ENCODE results near the gene XAF1. TPM values are rescaled to one million over a fixed set of nuclear protein-coding genes. Genes with fewer than 3 reads are reported as not detected.
"Not testable (repeated sequence)": the region's sequence is repeated elsewhere in the genome, so short reads cannot be mapped to it uniquely, and the experiment has no call there.

Gene XAF1
- total RNA-seq, 6 experiments from 2014 or later = 3.0 to 4.6 (median 3.7) TPM

- no peaks in the 10 kb centered on the region for H3K4me1 Mint-ChIP-seq (ENCODE audit: low read depth)
- TF ChIP-seq CTCF (IDR thresholded peaks at IDR 0.05) = no peak
- H3K27me3 Mint-ChIP-seq (ENCODE audit: insufficient read depth) = peaks cover 19% of the 10 kb centered on the region
- DNase-seq = no peak
- no peak overlapping the region for H3K27ac Mint-ChIP-seq
- no peaks in the 10 kb centered on the region for H3K9me3 Mint-ChIP-seq
- no peak overlapping the region for H3K4me3 Mint-ChIP-seq
- H3K36me3 Mint-ChIP-seq (ENCODE audit: low read depth) = no peaks in the 10 kb centered on the region
These were observed 26.3 kb upstream of the XAF1 start for GRCh38 chr17:6729531-6729930.

- H3K4me1 Mint-ChIP-seq (ENCODE audit: low read depth); H3K4me3 Mint-ChIP-seq; H3K27ac Mint-ChIP-seq; H3K9me3 Mint-ChIP-seq; H3K36me3 Mint-ChIP-seq (ENCODE audit: low read depth); DNase-seq; H3K27me3 Mint-ChIP-seq (ENCODE audit: insufficient read depth): not testable (repeated sequence)
These were observed 9.2 kb upstream of the XAF1 start for GRCh38 chr17:6746665-6747064.

GRCh38 chr17:6748617-6749016 is 7.2 kb upstream of the XAF1 start:
- H3K4me1 Mint-ChIP-seq (ENCODE audit: low read depth) = peaks cover 23% of the 10 kb centered on the region
- no peaks in the 10 kb centered on the region for H3K9me3 Mint-ChIP-seq
- no peak for TF ChIP-seq CTCF (IDR thresholded peaks at IDR 0.05)
- H3K36me3 Mint-ChIP-seq (ENCODE audit: low read depth) = no peaks in the 10 kb centered on the region
- no peak overlapping the region for H3K4me3 Mint-ChIP-seq
- H3K27ac Mint-ChIP-seq = no peak overlapping the region
- peaks cover 2% of the 10 kb centered on the region for H3K27me3 Mint-ChIP-seq (ENCODE audit: insufficient read depth)
- no peak for DNase-seq

- Mint-ChIP-seq H3K4me1 (ENCODE audit: low read depth) (peaks cover 28% of the 10 kb centered on the region), H3K27ac (no peak overlapping the region), H3K9me3 (no peaks in the 10 kb centered on the region), H3K4me3 (no peak overlapping the region), H3K27me3 (ENCODE audit: insufficient read depth) (peaks cover 2% of the 10 kb centered on the region; the same call in 1 of the 2 replicates), H3K36me3 (ENCODE audit: low read depth) (no peaks in the 10 kb centered on the region)
- no peak for DNase-seq
- peak; percentile 47; the same call in 1 of the 2 replicates for TF ChIP-seq CTCF (IDR thresholded peaks at IDR 0.05)
These were observed 6.3 kb upstream of the XAF1 start for GRCh38 chr17:6749519-6749918.

- H3K4me1 Mint-ChIP-seq (ENCODE audit: low read depth) = peaks cover 51% of the 10 kb centered on the region
- DNase-seq = peak; percentile 99
- H3K4me3 Mint-ChIP-seq = peak overlapping the region; percentile 81
- peak overlapping the region; percentile 99 for H3K27ac Mint-ChIP-seq
- no peak for TF ChIP-seq CTCF (IDR thresholded peaks at IDR 0.05)
- peaks cover 2% of the 10 kb centered on the region; the same call in 1 of the 2 replicates for H3K27me3 Mint-ChIP-seq (ENCODE audit: insufficient read depth)
- H3K9me3 Mint-ChIP-seq = no peaks in the 10 kb centered on the region
- no peaks in the 10 kb centered on the region for H3K36me3 Mint-ChIP-seq (ENCODE audit: low read depth)
These were observed 3.6 kb upstream of the XAF1 start for GRCh38 chr17:6752068-6752909.

GRCh38 chr17:6753006-6753445 is 2.8 kb upstream of the XAF1 start:
- H3K4me1 Mint-ChIP-seq (ENCODE audit: low read depth) = peaks cover 51% of the 10 kb centered on the region
- DNase-seq = peak; percentile 58
- H3K9me3 Mint-ChIP-seq = no peaks in the 10 kb centered on the region
- no peak for TF ChIP-seq CTCF (IDR thresholded peaks at IDR 0.05)
- peaks cover 2% of the 10 kb centered on the region; the same call in 1 of the 2 replicates for H3K27me3 Mint-ChIP-seq (ENCODE audit: insufficient read depth)
- peak overlapping the region; percentile 81 for H3K4me3 Mint-ChIP-seq
- peak overlapping the region; percentile 99 for H3K27ac Mint-ChIP-seq
- H3K36me3 Mint-ChIP-seq (ENCODE audit: low read depth) = no peaks in the 10 kb centered on the region
